HG03103 (cell line): ENCODE results near the gene DGCR8.

ENCODE experiments used
- ATAC-seq: cut with Tn5 transposase; IDR thresholded peaks from one replicate; pipeline ENCODE4 v1.9.1; 2021; ENCODE audit warnings: low read depth; ENCODE audit not compliant: unreplicated experiment

Gene DGCR8

GRCh38 chr22:20107951-20108756 lies 28.1 kb downstream of the DGCR8 start:
- ATAC-seq: no peak

- no peak for ATAC-seq
Measured at GRCh38 chr22:20108757-20109230, 28.8 kb downstream of the DGCR8 start.

- ATAC-seq: no peak
Measured at GRCh38 chr22:20109411-20110358, 29.6 kb downstream of the DGCR8 start.

- ATAC-seq: no peak
Measured at GRCh38 chr22:20110359-20110985, 30.4 kb downstream of the DGCR8 start.

GRCh38 chr22:20111045-20111688 lies 31.1 kb downstream of the DGCR8 start:
- ATAC-seq: no peak

GRCh38 chr22:20111689-20112622 lies 31.9 kb downstream of the DGCR8 start:
- no peak for ATAC-seq

- ATAC-seq: no peak
Measured at GRCh38 chr22:20112623-20113511, 32.8 kb downstream of the DGCR8 start.

GRCh38 chr22:20113551-20114310 lies 33.7 kb downstream of the DGCR8 start:
- no peak for ATAC-seq

- ATAC-seq: no peak
Measured at GRCh38 chr22:20114506-20115475, 34.8 kb downstream of the DGCR8 start.

GRCh38 chr22:20115691-20116375 lies 35.8 kb downstream of the DGCR8 start, which contains the start of gene RANBP1:
Gene RANBP1, plus strand, starts transcription at chr22:20116104. Its CDS starts 81 bp downstream, at chr22:20116185.
- no peak for ATAC-seq

GRCh38 chr22:20116376-20116950 lies 36.4 kb downstream of the DGCR8 start:
- no peak for ATAC-seq

- peak; percentile 70 for ATAC-seq
Measured at GRCh38 chr22:20116951-20117632, 37.1 kb downstream of the DGCR8 start, which contains the start of gene TRMT2A. Gene TRMT2A, minus strand, starts transcription at chr22:20117226. Its CDS starts 320 bp downstream, at chr22:20116906.

GRCh38 chr22:20117633-20118299 lies 37.7 kb downstream of the DGCR8 start:
- ATAC-seq: peak; percentile 5
